GM19395 (cell line): ENCODE results near the gene TNFRSF6B.

Experiments used
- ATAC-seq: cut with Tn5 transposase; IDR thresholded peaks from one replicate; pipeline ENCODE4 v1.9.1; 2021; ENCODE audit warnings: mild to moderate bottlenecking, moderate library complexity; ENCODE audit not compliant: unreplicated experiment

The TNFRSF6B gene

DNA sequence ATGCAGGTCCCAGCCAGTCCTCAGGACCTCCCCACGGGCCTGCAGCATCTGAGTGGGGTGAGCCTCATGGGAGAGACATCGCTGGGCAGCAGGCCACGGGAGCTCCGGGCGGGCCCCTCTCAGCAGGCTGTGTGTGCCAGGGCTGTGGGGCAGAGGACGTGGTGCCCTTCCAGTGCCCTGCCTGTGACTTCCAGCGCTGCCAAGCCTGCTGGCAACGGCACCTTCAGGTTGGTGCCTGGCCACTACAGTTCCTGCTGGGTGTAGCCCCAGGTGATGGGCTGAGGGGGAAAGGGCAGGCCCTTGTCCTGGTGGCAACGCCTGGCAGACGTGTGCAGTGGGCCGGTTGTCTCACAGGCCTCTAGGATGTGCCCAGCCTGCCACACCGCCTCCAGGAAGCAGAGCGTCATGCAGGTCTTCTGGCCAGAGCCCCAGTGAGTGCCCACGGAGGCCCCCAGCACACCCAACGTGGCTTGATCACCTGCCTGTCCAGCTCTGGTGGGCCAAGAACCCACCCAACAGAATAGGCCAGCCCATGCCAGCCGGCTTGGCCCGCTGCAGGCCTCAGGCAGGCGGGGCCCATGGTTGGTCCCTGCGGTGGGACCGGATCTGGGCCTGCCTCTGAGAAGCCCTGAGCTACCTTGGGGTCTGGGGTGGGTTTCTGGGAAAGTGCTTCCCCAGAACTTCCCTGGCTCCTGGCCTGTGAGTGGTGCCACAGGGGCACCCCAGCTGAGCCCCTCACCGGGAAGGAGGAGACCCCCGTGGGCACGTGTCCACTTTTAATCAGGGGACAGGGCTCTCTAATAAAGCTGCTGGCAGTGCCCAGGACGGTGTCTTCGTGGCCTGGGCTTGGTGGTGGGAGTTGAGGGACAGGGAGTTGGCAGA, 787 bp upstream of the TNFRSF6B start:
- ATAC-seq = no peak

DNA sequence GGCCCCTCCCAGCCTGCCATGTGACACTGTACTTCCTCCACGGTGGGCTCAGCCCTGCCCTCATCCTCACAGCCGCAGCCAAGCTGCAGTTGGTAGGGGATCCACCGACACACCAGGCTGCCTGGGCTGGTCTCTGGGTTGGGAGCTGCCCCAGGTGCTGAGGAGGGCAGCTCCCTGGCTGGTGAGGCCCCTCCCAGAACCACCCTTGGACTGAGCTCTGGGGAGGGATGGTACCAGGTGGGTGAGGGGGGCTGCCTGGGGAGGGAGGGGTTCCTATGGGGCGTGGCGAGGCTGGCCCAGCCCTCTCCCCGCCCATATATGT, 185 bp upstream of the TNFRSF6B start:
- ATAC-seq = no peak

DNA sequence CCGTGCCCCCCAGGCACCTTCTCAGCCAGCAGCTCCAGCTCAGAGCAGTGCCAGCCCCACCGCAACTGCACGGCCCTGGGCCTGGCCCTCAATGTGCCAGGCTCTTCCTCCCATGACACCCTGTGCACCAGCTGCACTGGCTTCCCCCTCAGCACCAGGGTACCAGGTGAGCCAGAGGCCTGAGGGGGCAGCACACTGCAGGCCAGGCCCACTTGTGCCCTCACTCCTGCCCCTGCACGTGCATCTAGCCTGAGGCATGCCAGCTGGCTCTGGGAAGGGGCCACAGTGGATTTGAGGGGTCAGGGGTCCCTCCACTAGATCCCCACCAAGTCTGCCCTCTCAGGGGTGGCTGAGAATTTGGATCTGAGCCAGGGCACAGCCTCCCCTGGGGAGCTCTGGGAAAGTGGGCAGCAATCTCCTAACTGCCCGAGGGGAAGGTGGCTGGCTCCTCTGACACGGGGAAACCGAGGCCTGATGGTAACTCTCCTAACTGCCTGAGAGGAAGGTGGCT, 960 bp downstream of the TNFRSF6B start:
- no peak for ATAC-seq

DNA sequence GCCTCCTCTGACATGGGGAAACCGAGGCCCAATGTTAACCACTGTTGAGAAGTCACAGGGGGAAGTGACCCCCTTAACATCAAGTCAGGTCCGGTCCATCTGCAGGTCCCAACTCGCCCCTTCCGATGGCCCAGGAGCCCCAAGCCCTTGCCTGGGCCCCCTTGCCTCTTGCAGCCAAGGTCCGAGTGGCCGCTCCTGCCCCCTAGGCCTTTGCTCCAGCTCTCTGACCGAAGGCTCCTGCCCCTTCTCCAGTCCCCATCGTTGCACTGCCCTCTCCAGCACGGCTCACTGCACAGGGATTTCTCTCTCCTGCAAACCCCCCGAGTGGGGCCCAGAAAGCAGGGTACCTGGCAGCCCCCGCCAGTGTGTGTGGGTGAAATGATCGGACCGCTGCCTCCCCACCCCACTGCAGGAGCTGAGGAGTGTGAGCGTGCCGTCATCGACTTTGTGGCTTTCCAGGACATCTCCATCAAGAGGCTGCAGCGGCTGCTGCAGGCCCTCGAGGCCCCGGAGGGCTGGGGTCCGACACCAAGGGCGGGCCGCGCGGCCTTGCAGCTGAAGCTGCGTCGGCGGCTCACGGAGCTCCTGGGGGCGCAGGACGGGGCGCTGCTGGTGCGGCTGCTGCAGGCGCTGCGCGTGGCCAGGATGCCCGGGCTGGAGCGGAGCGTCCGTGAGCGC, 1.6 kb downstream of the TNFRSF6B start:
- no peak for ATAC-seq

DNA sequence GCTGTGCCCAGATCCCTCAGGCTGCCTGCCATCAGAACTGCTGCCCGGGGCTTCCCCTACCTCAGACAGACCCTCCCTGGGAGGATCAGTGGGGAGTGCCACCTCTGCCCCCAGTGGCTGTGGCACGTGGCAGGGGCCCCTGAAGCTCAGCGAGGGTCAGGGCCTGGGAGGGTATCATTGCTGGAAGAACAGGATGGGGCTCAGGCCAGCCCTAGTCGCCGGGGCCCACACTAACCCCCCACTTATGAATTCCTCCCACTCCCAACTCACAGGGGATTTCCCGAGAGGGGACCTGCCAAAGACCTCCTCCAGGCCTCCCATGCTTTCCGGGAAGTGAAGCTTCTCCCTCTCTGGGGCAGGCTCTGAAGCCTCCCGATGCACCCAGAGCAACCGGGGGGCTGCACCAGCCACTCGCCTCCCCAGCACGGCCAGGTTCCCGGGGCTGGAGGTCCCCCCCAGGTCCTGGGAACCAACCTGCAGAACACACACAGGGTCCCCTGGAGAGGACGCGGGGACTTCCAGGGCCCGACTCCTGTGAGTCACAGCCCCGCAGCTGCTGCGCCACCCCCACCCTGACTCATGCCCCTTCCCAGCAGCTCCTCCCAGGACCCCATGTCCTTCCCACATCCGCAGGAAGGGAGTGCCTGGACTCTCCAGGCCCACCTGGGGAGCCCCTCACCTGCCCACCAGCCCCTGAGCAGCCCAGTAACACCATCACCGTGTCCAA, 2.5 kb downstream of the TNFRSF6B start:
- no peak for ATAC-seq

DNA sequence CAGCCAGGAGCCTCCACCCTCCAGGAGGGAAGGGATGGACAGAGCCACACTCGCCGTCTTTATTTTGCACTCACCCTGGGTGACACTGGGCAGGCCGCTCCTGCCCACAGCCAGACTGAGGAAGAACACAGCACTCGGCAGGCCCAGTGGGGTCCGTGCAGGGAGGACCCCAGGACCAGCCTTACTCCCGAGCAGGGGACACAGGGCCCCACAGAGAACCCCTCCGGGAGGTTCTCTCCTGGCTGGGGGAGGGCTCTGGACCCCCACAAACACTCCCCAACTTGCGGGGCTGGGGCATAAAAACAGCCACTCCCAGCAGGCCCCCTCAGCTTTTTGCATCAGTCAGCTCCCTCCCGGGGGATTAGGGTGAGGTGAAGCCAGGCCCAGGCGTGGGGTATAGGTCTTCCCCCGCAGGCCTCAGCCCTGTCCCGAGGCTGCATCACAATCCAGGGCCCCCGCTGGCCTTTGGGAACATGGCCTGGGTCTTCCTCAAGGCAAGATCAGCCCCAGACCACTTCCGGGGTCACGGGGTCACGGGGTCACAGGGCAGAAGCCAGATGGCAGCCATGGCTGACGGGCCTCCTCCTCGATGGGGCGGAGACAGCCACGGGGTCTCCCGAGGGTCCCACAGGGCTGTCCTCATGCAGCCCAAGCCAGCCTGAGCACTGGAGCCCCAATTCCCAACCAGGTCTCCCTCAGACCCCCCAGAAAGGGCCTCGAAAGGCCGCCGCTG, 3.2 kb downstream of the TNFRSF6B start:
- no peak for ATAC-seq

DNA sequence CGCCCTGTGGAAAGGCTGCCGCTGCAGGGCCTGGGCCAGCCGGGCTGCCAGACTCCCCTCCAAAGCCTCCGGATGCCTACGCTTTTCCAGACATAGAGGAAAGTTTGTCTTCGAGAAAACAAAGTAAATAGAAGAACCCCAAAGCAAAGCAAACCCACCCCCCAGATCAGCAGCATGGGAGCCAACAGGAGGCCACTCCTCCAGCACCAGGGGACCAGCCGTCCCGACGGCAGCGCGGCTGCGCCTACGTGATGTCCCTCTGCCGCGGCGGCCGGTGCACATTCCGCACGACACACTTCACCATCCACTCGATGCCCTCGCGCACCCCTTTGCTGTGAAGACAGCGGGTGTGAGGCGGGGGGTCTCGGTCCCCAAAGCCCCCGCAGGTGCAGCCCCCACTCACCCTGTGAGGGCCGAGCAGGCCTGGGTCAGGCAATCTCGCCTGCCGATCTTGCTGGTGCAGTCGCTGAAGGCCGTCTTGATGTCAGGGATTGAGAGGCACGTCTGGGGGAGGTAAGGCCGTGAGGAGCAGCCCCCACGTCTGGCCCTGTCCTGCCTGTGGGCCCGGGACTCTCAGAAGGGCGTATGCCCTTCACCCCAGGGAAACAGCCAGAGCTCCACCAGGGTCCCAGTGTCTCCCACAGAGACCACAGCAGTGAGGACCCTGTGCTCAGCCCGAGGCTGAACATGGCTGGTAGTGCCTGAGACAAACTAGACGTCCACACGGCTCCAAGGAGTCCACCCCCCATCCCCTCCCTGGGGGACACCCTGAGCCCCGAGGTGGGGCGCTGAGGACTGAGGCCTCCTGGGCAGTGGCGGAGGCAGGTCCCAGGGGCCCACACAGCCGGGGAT, 4.0 kb downstream of the TNFRSF6B start:
- ATAC-seq = no peak

DNA sequence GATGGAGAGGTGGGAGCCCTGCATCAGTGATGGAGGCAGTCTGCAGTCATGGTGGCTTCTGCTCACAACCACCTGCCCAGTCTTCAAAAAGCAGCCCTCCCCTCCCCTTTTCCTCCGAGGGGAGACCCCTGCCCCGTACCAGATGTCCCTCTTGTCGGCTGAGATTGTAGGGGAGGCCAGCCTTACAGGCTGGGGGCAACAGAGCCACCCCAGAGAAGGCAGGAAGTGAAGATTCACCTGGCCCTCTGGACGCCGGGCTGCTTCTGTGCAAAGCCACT, 4.5 kb downstream of the TNFRSF6B start:
- no peak for ATAC-seq

DNA sequence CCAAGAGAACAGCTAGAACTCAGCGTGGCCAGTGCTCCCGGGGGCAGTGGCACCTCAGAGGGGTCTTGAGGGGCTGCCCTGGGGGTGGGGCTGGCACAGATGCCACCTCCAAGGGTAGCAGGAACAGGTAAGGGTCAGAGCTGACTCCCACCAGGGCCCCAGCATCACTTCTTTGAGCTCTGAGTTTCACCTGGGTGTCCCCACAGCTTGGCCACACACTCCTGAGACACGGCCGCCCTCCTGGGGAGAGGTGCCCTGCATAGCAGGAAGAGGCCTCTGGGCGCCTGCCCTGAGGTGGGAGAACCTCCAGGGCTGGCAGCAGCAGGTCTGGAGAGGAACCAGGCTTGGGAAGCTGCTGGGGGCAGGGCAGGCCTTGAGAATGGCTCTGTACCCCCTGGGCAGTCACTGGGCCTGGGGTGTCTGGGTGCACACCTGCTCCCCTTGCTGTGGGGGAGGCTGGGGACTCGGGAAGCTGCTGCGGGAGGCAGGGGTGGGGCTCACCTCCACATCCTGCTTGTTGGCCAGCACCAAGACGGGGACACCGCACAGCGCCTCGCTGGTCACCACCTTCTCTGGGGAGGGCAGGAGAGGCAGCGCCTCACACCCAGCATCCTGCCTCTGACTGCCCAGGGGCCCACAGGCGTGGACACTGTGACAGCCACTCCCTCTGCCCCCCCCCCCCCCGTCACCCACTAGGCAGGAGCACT, 5.0 kb downstream of the TNFRSF6B start:
- ATAC-seq = no peak

DNA sequence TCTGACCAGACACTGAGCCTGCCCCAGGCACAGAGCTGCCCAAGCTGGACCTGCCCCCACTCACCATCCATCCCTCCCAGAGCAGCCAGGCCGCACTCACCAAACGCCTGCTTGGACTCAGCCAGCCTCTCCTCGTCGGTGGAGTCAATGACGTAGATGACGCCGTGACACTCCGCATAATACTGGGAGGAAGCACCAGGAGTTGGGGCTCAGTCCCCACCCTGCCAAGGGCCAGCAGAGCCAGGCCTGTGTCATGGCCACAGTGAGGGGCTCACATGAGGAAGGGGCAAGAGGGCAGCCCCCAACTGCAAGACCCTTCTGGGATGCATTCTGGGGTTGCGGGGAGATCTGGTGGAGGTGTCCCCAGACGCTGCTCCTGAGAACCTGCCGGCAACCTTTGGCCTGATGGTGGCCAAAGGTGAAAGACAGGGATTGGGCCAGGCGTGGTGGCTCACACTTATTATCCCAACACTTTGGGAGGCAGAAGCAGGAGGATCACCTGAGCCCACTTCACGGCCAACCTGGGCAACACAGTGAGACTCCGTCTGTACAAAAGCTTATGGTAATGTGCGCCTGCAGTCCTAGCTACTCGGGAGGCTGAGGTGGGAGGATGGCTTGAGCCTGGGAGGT, 5.7 kb downstream of the TNFRSF6B start:
- ATAC-seq = no peak

DNA sequence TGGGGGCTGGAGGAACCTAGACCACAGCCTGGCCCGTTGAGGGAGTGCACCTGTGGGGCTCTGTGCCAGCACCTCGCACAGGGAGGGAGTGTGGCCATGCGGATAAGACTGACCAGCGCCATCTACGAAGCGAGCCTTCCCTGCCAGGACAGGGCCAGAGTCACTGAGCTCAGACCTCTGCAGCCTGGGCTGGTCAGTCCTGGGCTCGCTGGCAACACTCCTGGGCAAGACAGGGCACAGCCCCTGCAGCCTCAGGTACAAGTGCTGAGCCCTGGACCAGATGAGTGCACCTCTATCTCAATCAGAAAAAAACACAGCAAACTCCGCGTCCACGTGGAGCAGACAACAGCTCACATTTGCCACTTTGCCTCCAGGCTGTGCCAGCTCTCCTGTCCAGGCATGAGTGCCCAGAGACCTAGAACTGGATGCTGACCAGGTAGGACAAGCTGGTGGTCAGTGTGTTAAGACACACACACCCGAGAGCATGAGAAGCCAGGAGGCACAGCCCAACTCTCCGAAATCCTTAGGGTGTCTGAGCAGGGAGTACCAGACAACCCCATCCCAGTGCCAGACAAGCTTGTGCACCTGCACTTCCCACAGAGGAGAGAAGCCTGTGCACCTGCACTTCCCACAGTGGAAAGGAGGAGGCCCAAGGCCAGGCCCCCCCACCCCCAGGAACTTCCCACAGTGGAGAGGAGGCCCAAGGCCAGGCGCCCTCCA, 6.5 kb downstream of the TNFRSF6B start:
- no peak for ATAC-seq

DNA sequence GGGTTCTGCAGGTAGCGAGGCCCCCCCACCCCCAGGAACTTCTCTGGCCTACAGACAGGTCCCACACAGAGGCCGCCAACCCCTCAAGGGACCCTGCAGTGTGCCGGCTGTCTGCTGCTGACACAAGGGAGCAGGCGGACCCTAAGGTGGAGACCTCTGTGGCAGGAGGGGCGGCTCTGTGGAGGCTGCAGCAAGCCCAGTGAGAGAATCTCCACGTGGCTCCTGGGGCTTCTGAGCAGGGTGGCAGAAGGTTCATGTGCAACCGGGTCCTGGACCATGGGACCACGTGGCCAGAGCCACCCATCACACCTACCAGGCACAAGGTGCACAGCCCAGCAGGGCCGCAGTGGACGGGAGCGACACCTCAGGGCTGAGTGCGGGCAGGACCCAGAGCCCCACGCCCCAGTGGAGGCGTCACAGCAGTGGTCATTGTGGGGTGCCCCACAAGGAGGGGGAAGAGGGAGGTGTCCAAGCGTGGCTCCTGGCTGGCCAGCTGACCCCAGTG, 7.1 kb downstream of the TNFRSF6B start:
- no peak for ATAC-seq

DNA sequence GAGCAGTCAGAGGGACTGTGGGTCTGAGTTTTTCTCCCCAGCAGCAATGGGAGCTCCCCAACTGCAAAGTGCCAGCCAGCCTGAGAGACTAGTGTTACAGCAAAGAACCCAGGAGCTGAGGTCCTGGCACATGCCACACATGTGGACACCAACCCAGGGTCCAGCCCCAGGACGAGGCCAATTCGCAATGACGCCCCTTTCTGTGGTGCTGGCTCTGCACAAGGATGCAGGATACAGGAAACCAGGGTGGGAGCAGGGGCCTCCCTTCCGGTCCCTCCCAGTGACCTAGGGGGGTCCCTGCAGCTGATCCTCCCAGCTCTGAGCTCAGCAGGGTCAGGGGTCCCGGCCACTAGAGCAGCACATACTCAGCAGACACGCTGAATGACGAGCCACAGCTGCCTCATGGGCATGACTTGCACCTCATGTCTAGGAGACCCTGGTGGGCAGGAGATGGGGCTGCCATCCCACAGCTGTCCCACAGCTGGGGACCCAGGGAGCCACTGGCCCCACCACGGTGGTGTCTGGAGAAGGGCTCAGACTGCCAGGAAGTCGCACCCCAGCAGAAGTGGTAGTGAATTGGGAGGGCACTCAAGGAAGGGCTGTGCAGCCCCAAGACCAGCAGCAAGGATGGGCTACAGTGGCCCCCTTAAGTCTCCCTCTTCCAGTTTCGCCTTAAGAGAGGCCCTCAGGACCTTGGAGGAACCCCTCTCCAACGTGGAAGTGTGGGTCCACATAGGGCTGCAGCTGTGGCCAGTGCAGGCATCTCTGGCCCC, 7.7 kb downstream of the TNFRSF6B start:
- ATAC-seq = no peak

DNA sequence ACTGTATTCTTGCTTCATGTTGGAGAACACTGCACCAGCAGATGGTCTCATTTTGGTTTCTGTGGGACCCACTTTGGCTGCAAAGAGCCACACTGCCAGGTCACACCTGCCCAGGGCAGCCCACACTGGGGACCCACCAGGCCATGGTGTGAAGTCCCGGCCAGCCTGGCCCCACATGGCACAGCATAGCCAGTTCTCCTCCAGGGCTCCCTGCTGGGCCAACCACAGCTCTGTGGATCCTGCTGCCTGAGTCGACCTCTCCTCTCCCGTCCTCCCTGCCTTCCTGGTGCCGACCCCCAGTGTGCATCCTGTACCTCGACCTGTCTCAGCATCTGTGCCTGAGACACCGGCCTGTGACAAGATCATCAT, 8.3 kb downstream of the TNFRSF6B start:
- no peak for ATAC-seq

DNA sequence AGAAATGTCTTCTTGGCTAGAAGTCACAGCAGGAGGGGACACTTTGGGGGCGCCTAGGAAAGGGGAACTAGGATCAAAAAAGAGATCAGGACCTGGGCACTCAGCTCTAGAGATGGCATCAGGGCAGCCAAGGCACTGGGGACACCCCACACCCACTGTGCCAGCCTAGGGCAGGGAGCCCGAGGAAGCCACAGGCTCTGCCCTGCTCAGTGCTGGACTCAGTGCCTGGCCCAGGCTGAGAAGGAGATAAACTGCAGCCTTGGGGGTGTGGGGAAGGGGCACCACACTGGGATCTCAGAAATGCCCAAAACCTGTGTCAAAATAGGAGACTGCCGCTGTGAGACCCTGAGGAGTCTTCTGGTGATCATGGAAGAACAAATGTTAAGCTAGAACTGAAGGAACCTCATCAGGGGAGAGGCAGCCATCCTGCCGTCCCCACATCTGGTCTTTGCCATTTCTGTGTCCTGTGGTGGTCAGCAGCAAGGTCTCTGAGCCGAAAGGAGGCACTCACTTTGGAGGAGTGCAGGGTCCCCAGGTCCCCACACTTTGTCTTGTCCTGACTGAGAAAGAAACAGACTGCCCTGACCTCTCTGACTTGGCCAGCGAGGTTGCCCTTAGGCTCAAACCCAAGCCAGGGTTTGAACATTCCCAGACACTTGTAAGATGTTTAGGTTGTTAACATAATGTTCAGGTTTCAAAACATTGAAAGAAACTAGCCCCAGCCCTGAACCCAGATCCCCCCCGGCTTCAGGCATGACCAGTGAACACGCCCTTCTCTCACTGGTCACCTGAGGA, 9.0 kb downstream of the TNFRSF6B start:
- ATAC-seq = no peak

DNA sequence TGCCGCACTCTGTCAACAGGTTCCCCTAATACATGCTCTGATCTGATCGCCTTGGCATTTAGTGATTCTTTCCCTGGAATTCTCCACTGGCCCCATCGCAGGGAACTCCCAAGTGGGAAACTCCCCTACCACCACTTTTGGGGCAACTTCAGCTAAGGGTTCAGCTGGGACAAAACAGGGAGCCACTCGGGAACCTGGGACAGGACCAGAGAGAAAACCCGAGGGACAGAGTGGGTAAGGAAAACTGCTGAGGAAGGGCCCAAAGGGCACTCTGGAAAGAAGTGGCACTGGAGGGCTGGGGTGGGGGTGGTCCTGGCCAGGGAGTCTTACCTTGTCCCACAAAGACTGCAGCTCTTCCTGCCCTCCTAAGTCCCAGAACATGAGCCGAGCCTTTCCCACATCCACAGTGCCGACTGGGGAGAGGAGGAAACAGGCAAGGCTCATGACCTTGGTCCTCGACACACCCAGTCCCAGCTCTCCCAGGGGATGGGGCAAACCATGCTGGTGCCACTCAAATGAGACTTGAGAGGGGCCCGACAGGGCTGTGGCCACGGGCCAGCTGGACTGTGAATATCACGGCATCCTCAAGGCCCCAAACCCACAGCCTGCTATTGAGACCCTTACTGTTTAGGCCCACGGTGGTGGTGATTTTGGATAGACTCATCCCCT, 9.7 kb downstream of the TNFRSF6B start:
- ATAC-seq = no peak
